ENCODE results near the gene BRSK1. TPM values are rescaled to one million over a fixed set of nuclear protein-coding genes. Genes with fewer than 3 reads are reported as not detected.

The BRSK1 gene
- total and polyA plus RNA-seq, 4 donors, result 0.53 to 6.4 (median 1.5) TPM

DNA sequence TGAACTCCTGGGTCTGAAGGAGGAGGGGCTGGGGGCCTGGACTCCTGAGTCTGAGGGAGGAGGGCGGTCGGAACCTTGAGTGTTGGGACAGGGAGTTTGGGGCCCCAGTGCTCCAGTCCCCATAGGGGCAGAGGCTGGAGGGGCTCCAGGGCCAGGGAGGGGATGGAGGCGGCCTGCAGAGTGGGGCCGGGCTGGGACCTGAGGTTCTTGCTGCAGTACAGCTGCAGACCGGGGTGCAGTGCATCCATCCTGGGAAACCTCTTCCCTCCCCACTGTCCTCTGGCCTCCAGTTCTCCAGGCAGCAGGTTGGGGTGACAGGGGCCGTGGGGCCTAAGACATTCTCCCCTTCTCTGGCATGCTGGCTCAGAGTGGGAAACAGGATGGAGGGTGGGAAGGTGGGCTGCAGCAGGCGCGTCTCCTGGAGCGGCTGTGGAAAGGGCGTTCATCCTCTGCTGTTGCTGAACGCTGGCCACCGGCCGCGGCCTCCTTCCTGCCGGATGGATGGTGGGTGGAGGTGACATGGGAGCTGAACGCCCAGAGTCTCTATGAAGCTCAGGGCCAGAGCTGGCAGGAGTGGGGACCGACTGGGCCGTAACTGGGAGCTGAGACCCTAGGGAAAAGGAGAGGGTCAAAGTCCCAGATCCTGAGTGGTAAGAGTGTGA, 1.6 kb downstream of the BRSK1 start:
- Histone ChIP-seq H3K27me3 (ENCODE audit: control insufficient read depth in 3 of 3, insufficient read depth in 3 of 3, low read length in 2 of 3) (no peaks in the 10 kb centered on the region), H3K9ac (ENCODE audit: insufficient read depth in 1 of 2, low read length in 2 of 2) (peak overlapping the region in 1 of 2 donors; percentile 2), H3K36me3 (ENCODE audit: control insufficient read depth in 4 of 4, insufficient read depth in 4 of 4, low read length in 4 of 4) (no peaks in the 10 kb centered on the region), H3K4me1 (ENCODE audit: control insufficient read depth in 5 of 5, insufficient read depth in 5 of 5, low read length in 5 of 5) (peaks cover 0 to 15% (median 4%) of the 10 kb centered on the region in 5 donors), H3K4me3 (no peak overlapping the region), H3K9me3 (ENCODE audit: control insufficient read depth in 4 of 4, insufficient read depth in 3 of 4, low read length in 3 of 4) (no peaks in the 10 kb centered on the region), H3K27ac (ENCODE audit: low read depth in 1 of 2, low read length in 1 of 2) (peak overlapping the region in 1 of 2 donors; percentile 9)
- 47 to 63% methylated on average over 18 of the region's 18 CpGs for WGBS, 2 donors
- peak in 1 of 3 donors; percentile 28 for DNase-seq
- TF ChIP-seq, protein P1, sequence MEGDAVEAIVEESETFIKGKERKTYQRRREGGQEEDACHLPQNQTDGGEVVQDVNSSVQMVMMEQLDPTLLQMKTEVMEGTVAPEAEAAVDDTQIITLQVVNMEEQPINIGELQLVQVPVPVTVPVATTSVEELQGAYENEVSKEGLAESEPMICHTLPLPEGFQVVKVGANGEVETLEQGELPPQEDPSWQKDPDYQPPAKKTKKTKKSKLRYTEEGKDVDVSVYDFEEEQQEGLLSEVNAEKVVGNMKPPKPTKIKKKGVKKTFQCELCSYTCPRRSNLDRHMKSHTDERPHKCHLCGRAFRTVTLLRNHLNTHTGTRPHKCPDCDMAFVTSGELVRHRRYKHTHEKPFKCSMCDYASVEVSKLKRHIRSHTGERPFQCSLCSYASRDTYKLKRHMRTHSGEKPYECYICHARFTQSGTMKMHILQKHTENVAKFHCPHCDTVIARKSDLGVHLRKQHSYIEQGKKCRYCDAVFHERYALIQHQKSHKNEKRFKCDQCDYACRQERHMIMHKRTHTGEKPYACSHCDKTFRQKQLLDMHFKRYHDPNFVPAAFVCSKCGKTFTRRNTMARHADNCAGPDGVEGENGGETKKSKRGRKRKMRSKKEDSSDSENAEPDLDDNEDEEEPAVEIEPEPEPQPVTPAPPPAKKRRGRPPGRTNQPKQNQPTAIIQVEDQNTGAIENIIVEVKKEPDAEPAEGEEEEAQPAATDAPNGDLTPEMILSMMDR (IDR thresholded peaks at IDR 0.05; ENCODE audit: control extremely low read depth, extremely low read depth), result no peak
- no peak for ATAC-seq (ENCODE audit: insufficient read depth, low FRiP score)

DNA sequence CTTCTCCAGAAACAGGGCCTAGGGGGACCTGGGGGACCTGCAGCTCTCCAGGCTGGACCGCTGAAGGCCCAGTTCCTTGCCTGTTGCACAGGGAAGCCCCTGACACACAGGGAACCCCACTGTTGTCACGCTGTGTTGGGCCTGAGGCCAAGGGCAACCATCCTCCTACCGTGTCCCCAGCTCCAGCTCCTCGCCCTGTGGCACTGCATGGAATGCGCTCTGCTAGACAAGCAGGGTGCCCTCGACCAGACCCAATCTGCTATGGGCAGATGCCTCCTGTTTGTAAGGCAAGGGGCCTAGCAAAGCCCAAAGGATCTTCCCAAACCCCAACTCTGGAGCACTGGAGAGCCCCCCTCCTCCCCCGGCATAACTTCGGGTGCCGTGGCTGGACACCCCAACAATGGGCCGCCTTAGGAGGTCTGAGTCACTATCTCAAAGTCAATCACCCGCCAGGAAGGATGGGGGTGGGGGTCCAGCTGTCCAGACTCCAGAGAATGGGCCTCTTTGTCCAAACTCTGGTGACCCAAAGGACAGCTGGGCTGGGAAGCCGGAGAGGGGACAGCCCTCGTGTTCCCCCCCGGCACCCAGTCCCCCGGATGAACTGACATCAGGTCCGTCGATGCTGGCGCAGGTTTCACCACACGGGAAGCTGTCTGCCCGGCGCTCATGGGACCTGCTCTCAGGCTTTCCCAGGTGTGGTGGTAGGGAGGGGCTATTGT, 3.7 kb downstream of the BRSK1 start:
- DNase-seq (no peak), ATAC-seq (ENCODE audit: insufficient read depth, low FRiP score) (no peak)
- TF ChIP-seq, protein P1 (IDR thresholded peaks at IDR 0.05; ENCODE audit: control extremely low read depth, extremely low read depth), result no peak
- Histone ChIP-seq H3K27me3 (ENCODE audit: control insufficient read depth in 3 of 3, insufficient read depth in 3 of 3, low read length in 2 of 3) (no peaks in the 10 kb centered on the region), H3K4me3 (no peak overlapping the region), H3K27ac (ENCODE audit: low read depth in 1 of 2, low read length in 1 of 2) (no peak overlapping the region), H3K9ac (ENCODE audit: insufficient read depth in 1 of 2, low read length in 2 of 2) (no peak overlapping the region), H3K36me3 (ENCODE audit: control insufficient read depth in 4 of 4, insufficient read depth in 4 of 4, low read length in 4 of 4) (peaks cover 0 to 4% (median 0%) of the 10 kb centered on the region in 4 donors), H3K9me3 (ENCODE audit: control insufficient read depth in 4 of 4, insufficient read depth in 3 of 4, low read length in 3 of 4) (no peaks in the 10 kb centered on the region), H3K4me1 (ENCODE audit: control insufficient read depth in 5 of 5, insufficient read depth in 5 of 5, low read length in 5 of 5) (peaks cover 0 to 8% (median 0%) of the 10 kb centered on the region in 5 donors)
- WGBS, 2 donors, result 90 to 95% methylated on average over 21 of the region's 21 CpGs

DNA sequence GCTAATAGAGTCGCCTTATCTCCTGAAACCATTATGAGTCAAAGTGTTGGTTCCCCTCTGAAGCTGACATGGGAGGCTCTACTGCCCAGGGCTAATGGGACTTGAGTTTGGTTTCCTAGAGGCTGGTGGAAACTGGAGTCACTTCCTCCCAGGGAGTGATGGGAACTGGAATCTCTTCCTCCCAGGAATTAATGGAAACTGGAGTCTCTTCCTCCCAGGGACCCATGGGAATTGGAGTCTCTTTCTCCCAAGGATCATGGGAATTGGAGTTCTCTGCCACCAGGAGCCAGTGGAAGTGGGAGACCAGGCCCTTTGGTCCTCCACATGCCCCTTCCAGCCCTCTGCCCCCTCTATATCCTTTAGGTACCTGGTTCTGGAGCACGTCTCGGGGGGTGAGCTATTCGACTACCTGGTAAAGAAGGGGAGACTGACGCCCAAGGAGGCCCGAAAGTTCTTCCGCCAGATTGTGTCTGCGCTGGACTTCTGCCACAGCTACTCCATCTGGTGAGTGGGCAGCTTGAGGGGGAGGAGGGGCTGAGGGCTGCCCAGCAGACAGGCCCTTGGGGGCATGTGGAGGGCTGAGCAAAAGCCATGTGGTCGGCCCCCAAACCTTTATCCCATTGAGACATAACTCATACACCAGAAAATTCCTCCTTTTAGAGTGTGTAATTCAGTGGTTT, 5.5 kb downstream of the BRSK1 start:
- peaks cover 0 to 8% (median 0%) of the 10 kb centered on the region in 5 donors for H3K4me1 ChIP-seq (ENCODE audit: control insufficient read depth in 5 of 5, insufficient read depth in 5 of 5, low read length in 5 of 5)
- TF ChIP-seq, protein P1 (IDR thresholded peaks at IDR 0.05; ENCODE audit: control extremely low read depth, extremely low read depth), result no peak
- no peak overlapping the region for H3K27ac ChIP-seq (ENCODE audit: low read depth in 1 of 2, low read length in 1 of 2)
- H3K9ac ChIP-seq (ENCODE audit: insufficient read depth in 1 of 2, low read length in 2 of 2), result no peak overlapping the region
- ATAC-seq (ENCODE audit: insufficient read depth, low FRiP score), result no peak
- no peaks in the 10 kb centered on the region for H3K9me3 ChIP-seq (ENCODE audit: control insufficient read depth in 4 of 4, insufficient read depth in 3 of 4, low read length in 3 of 4)
- H3K36me3 ChIP-seq (ENCODE audit: control insufficient read depth in 4 of 4, insufficient read depth in 4 of 4, low read length in 4 of 4), result peaks cover 0 to 4% (median 0%) of the 10 kb centered on the region in 4 donors
- 97 to 98% methylated on average over 9 of the region's 9 CpGs for WGBS, 2 donors
- no peaks in the 10 kb centered on the region for H3K27me3 ChIP-seq (ENCODE audit: control insufficient read depth in 3 of 3, insufficient read depth in 3 of 3, low read length in 2 of 3)
- DNase-seq, result no peak
- no peak overlapping the region for H3K4me3 ChIP-seq

Data from lung (tissue), 12 donors.